Loucy (cell line): ENCODE measurements around the gene COQ5.

Experiments
- EZH2phosphoT487 ChIP-seq: fragments of 200-600 bp; IDR thresholded peaks from 2 replicates; pipeline ENCODE4 v1.6.1; 2018; ENCODE audit warnings: antibody characterized with exemption, mild to moderate bottlenecking, moderate library complexity, borderline replicate concordance
- TF ChIP-seq, protein P1 (sequence below): fragments of 200-600 bp; sonication (generic); conservative IDR thresholded peaks from 2 replicates; pipeline ENCODE4 v1.5.1; 2014; ENCODE audit warnings: mild to moderate bottlenecking, antibody characterized with exemption, low read length

DNA sequence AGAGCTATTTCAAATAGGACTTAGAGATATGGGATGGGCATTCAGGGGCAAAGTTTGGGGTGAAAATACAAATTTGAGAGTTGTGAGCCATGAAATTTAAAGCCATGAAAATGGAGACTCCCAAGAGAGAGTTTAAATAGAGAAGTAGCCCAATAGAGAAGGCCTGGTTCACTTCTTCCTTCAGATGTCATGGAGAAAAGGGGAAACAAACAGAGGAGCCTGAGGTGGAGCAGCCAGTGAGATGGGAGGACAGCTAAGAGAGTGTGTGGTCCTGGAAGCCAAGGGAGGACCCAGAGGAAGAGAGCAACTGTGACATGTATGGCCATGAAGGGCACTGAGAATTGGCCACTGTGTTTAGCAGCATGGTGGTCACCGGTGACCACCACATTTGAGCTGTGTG is 45.3 kb downstream of the COQ5 start:
- TF ChIP-seq, protein P1, sequence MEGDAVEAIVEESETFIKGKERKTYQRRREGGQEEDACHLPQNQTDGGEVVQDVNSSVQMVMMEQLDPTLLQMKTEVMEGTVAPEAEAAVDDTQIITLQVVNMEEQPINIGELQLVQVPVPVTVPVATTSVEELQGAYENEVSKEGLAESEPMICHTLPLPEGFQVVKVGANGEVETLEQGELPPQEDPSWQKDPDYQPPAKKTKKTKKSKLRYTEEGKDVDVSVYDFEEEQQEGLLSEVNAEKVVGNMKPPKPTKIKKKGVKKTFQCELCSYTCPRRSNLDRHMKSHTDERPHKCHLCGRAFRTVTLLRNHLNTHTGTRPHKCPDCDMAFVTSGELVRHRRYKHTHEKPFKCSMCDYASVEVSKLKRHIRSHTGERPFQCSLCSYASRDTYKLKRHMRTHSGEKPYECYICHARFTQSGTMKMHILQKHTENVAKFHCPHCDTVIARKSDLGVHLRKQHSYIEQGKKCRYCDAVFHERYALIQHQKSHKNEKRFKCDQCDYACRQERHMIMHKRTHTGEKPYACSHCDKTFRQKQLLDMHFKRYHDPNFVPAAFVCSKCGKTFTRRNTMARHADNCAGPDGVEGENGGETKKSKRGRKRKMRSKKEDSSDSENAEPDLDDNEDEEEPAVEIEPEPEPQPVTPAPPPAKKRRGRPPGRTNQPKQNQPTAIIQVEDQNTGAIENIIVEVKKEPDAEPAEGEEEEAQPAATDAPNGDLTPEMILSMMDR = no peak
- TF ChIP-seq EZH2phosphoT487 = no peak
